DOHH2 (cell line): ENCODE results near the gene RGS18.

Experiments
- EZH2phosphoT487 ChIP-seq: fragments of 200-600 bp; sonication (generic); IDR thresholded peaks from 2 replicates; pipeline ENCODE4 v1.6.1; 2017; ENCODE audit warnings: borderline replicate concordance, mild to moderate bottlenecking, antibody characterized with exemption, low read length, moderate library complexity, mixed read lengths
- TF ChIP-seq, protein P1 (sequence below): fragments of 200-600 bp; sonication (generic); IDR thresholded peaks from one replicate; pipeline ENCODE4 v1.5.1; 2014; ENCODE audit warnings: antibody characterized with exemption, mild to moderate bottlenecking, low read depth, low read length; ENCODE audit not compliant: poor library complexity, severe bottlenecking

DNA sequence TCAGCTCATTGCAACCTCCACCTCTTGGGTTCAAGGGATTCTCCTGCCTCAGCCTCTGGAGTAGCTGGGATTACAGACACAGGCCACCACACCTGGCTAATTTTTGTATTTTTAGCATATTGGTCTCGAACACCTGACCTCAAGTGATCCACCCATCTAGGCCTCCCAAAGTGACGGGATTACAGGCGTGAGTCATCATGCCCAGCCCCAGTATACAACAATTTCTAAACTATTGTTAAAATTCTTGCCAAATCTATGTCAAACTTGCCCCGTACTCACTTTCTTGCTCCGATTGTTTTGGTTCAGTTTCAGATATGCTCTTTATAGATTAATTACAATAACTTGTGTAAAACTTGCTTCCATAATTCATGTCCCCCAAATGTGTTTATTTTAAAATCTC, 4.1 kb downstream of the RGS18 start:
- TF ChIP-seq, protein P1, sequence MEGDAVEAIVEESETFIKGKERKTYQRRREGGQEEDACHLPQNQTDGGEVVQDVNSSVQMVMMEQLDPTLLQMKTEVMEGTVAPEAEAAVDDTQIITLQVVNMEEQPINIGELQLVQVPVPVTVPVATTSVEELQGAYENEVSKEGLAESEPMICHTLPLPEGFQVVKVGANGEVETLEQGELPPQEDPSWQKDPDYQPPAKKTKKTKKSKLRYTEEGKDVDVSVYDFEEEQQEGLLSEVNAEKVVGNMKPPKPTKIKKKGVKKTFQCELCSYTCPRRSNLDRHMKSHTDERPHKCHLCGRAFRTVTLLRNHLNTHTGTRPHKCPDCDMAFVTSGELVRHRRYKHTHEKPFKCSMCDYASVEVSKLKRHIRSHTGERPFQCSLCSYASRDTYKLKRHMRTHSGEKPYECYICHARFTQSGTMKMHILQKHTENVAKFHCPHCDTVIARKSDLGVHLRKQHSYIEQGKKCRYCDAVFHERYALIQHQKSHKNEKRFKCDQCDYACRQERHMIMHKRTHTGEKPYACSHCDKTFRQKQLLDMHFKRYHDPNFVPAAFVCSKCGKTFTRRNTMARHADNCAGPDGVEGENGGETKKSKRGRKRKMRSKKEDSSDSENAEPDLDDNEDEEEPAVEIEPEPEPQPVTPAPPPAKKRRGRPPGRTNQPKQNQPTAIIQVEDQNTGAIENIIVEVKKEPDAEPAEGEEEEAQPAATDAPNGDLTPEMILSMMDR: no peak
- no peak for TF ChIP-seq EZH2phosphoT487
